Naive B cell (primary cell): ENCODE results near the gene IL6ST. TPM values are rescaled to one million over a fixed set of nuclear protein-coding genes. Genes with fewer than 3 reads are reported as not detected.
"Not testable (repeated sequence)": the region's sequence is repeated elsewhere in the genome, so short reads cannot be mapped to it uniquely, and the experiment has no call there.

ENCODE experiments used
- ATAC-seq, 2 donors: fragments of 150-1000 bp; cut with Tn5 transposase; 2 replicates each; pipeline ENCODE4 v1.10.0; 2021; ENCODE audit warnings: low read depth in 2 of 2, mild to moderate bottlenecking in 2 of 2, moderate library complexity in 2 of 2
- DNase-seq: peaks from one replicate; pipeline ENCODE4 v3.0.0; 2022
- H3K27ac Mint-ChIP-seq, 6 donors: one replicate each; pipeline ENCODE4 v1.8.0; 2020 to 2022; ENCODE audit warnings: mild to moderate bottlenecking in 6 of 6, mixed read lengths in 6 of 6, moderate library complexity in 5 of 6, inconsistent platforms in 2 of 6
- H3K27me3 Mint-ChIP-seq, 3 donors: one replicate each; pipeline ENCODE4 v1.8.0; 2021 to 2022; ENCODE audit warnings: mixed read lengths in 3 of 3, mild to moderate bottlenecking in 1 of 3
- H3K36me3 Mint-ChIP-seq, 2 donors: one replicate each; pipeline ENCODE4 v1.8.0; 2020 to 2022; ENCODE audit warnings: mixed read lengths in 2 of 2, inconsistent platforms in 1 of 2, mild to moderate bottlenecking in 1 of 2
- H3K4me1 Mint-ChIP-seq, 3 donors: one replicate each; pipeline ENCODE4 v1.8.0; 2020 to 2022; ENCODE audit warnings: mixed read lengths in 3 of 3, inconsistent platforms in 1 of 3, mild to moderate bottlenecking in 1 of 3, moderate library complexity in 1 of 3
- H3K4me3 Mint-ChIP-seq, 8 donors: one replicate each; pipeline ENCODE4 v1.8.0; 2020 to 2022; ENCODE audit warnings: mild to moderate bottlenecking in 8 of 8, mixed read lengths in 8 of 8, moderate library complexity in 8 of 8, inconsistent platforms in 2 of 8
- H3K9me3 Mint-ChIP-seq, 7 donors: one replicate each; pipeline ENCODE4 v1.8.0; 2020 to 2022; ENCODE audit warnings: mixed read lengths in 7 of 7, mild to moderate bottlenecking in 5 of 7, inconsistent platforms in 2 of 7, moderate library complexity in 1 of 7
- polyA plus RNA-seq, 6 donors: library from polyadenylated mRNA; unstranded; fragments of 300-500 nt; fragmentation: Illumina TruSeq; gene quantifications; one replicate each; pipeline ENCODE4 v1.2.3, GENCODE V29; 2021; ENCODE audit warnings: low read depth in 6 of 6

The IL6ST gene
- polyA plus RNA-seq, 6 donors from 2014 or later, result 3.2 to 19.8 (median 8.2) TPM

GRCh38 chr5:56000221-56000620, 5.5 kb upstream of the IL6ST start:
- Mint-ChIP-seq H3K9me3 (peaks cover 0 to 14% (median 2%) of the 10 kb centered on the region in 7 donors), H3K4me1 (peaks cover 8 to 10% (median 9%) of the 10 kb centered on the region in 3 donors), H3K27ac (peak overlapping the region in 1 of 6 donors; percentile 60)
- not testable (repeated sequence) for H3K36me3 Mint-ChIP-seq, ATAC-seq, DNase-seq, H3K4me3 Mint-ChIP-seq, H3K27me3 Mint-ChIP-seq

GRCh38 chr5:55998966-55999365, 4.2 kb upstream of the IL6ST start:
- ATAC-seq (no peak), DNase-seq (no peak)
- Mint-ChIP-seq H3K27me3 (no peaks in the 10 kb centered on the region), H3K36me3 (no peaks in the 10 kb centered on the region), H3K4me3 (no peak overlapping the region), H3K4me1 (peaks cover 9 to 15% (median 12%) of the 10 kb centered on the region in 3 donors), H3K9me3 (peaks cover 0 to 14% (median 2%) of the 10 kb centered on the region in 7 donors), H3K27ac (no peak overlapping the region)

- H3K9me3 Mint-ChIP-seq, result peaks cover 0 to 12% (median 2%) of the 10 kb centered on the region in 7 donors
- H3K27me3 Mint-ChIP-seq, result no peaks in the 10 kb centered on the region
- peaks cover 9 to 17% (median 14%) of the 10 kb centered on the region in 3 donors for H3K4me1 Mint-ChIP-seq
- no peak overlapping the region for H3K27ac Mint-ChIP-seq
- H3K4me3 Mint-ChIP-seq, result peak overlapping the region in 2 of 8 donors; percentile 4 to 70
- DNase-seq (no peak), ATAC-seq (no peak)
- no peaks in the 10 kb centered on the region for H3K36me3 Mint-ChIP-seq
Measured at GRCh38 chr5:55997742-55998351, 3.1 kb upstream of the IL6ST start.

- Mint-ChIP-seq H3K36me3 (peaks cover 4 to 7% of the 10 kb centered on the region in 2 donors), H3K27ac (peak overlapping the region; percentile 93 to 99 (median 96)), H3K4me3 (peak overlapping the region; percentile 89 to 100 (median 97)), H3K27me3 (no peaks in the 10 kb centered on the region), H3K9me3 (peaks cover 0 to 4% (median 0%) of the 10 kb centered on the region in 7 donors), H3K4me1 (peaks cover 22 to 34% (median 30%) of the 10 kb centered on the region in 3 donors)
- DNase-seq, result peak; percentile 95
- ATAC-seq, result peak; percentile 91 to 93
Measured at GRCh38 chr5:55994998-55995914, 493 bp upstream of the IL6ST start.

- peaks cover 22 to 47% (median 40%) of the 10 kb centered on the region in 3 donors for H3K4me1 Mint-ChIP-seq
- H3K36me3 Mint-ChIP-seq, result peaks cover 4 to 7% of the 10 kb centered on the region in 2 donors
- peak overlapping the region; percentile 89 to 100 (median 97) for H3K4me3 Mint-ChIP-seq
- H3K27me3 Mint-ChIP-seq, result no peaks in the 10 kb centered on the region
- ATAC-seq (no peak), DNase-seq (peak; percentile 43)
- peaks cover 0 to 4% (median 0%) of the 10 kb centered on the region in 7 donors for H3K9me3 Mint-ChIP-seq
- peak overlapping the region; percentile 93 to 98 (median 96) for H3K27ac Mint-ChIP-seq
Measured at GRCh38 chr5:55993731-55994494, 850 bp downstream of the IL6ST start.

GRCh38 chr5:55993013-55993412, 1.8 kb downstream of the IL6ST start:
- no peak for ATAC-seq
- Mint-ChIP-seq H3K4me3 (peak overlapping the region; percentile 9 to 99 (median 54)), H3K9me3 (peaks cover 0 to 4% (median 0%) of the 10 kb centered on the region in 7 donors), H3K27me3 (no peaks in the 10 kb centered on the region), H3K36me3 (peaks cover 4 to 7% of the 10 kb centered on the region in 2 donors), H3K27ac (peak overlapping the region in 2 of 6 donors; percentile 10 to 93), H3K4me1 (peaks cover 22 to 47% (median 44%) of the 10 kb centered on the region in 3 donors)
- DNase-seq, result no peak

GRCh38 chr5:55991768-55992486, 2.8 kb downstream of the IL6ST start:
- peak overlapping the region in 1 of 6 donors; percentile 4 for H3K27ac Mint-ChIP-seq
- ATAC-seq (no peak), DNase-seq (no peak)
- no peaks in the 10 kb centered on the region for H3K27me3 Mint-ChIP-seq
- peak overlapping the region in 1 of 8 donors; percentile 97 for H3K4me3 Mint-ChIP-seq
- peaks cover 22 to 57% (median 51%) of the 10 kb centered on the region in 3 donors for H3K4me1 Mint-ChIP-seq
- H3K36me3 Mint-ChIP-seq, result peaks cover 4 to 7% of the 10 kb centered on the region in 2 donors
- peaks cover 0 to 4% (median 0%) of the 10 kb centered on the region in 7 donors for H3K9me3 Mint-ChIP-seq

- H3K27ac Mint-ChIP-seq, ATAC-seq, H3K4me3 Mint-ChIP-seq, DNase-seq, H3K9me3 Mint-ChIP-seq, H3K27me3 Mint-ChIP-seq: not testable (repeated sequence)
- Mint-ChIP-seq H3K36me3 (peaks cover 4 to 13% of the 10 kb centered on the region in 2 donors), H3K4me1 (peaks cover 27 to 60% (median 59%) of the 10 kb centered on the region in 3 donors)
Measured at GRCh38 chr5:55990895-55991294, 3.9 kb downstream of the IL6ST start.

GRCh38 chr5:55989860-55990259, 4.9 kb downstream of the IL6ST start:
- Mint-ChIP-seq H3K27ac (no peak overlapping the region), H3K9me3 (peaks cover 0 to 4% (median 0%) of the 10 kb centered on the region in 7 donors), H3K4me1 (peaks cover 23 to 54% (median 54%) of the 10 kb centered on the region in 3 donors), H3K4me3 (no peak overlapping the region), H3K27me3 (no peaks in the 10 kb centered on the region), H3K36me3 (peaks cover 4 to 13% of the 10 kb centered on the region in 2 donors)
- ATAC-seq (no peak), DNase-seq (no peak)

GRCh38 chr5:55988979-55989638, 5.7 kb downstream of the IL6ST start:
- no peak for ATAC-seq
- Mint-ChIP-seq H3K4me1 (peaks cover 20 to 54% (median 54%) of the 10 kb centered on the region in 3 donors), H3K9me3 (peaks cover 0 to 4% (median 0%) of the 10 kb centered on the region in 7 donors), H3K36me3 (peaks cover 4 to 13% of the 10 kb centered on the region in 2 donors), H3K4me3 (no peak overlapping the region), H3K27ac (no peak overlapping the region), H3K27me3 (no peaks in the 10 kb centered on the region)
- DNase-seq, result no peak

- H3K27me3 Mint-ChIP-seq, H3K4me3 Mint-ChIP-seq, ATAC-seq, H3K9me3 Mint-ChIP-seq, DNase-seq, H3K27ac Mint-ChIP-seq: not testable (repeated sequence)
- H3K4me1 Mint-ChIP-seq, result peaks cover 18 to 56% (median 50%) of the 10 kb centered on the region in 3 donors
- peaks cover 4 to 13% of the 10 kb centered on the region in 2 donors for H3K36me3 Mint-ChIP-seq
Measured at GRCh38 chr5:55988428-55988827, 6.3 kb downstream of the IL6ST start.

GRCh38 chr5:55986931-55987330, 7.8 kb downstream of the IL6ST start:
- ATAC-seq (no peak), DNase-seq (no peak)
- Mint-ChIP-seq H3K9me3 (peaks cover 0 to 4% (median 0%) of the 10 kb centered on the region in 7 donors), H3K4me1 (peaks cover 11 to 45% (median 38%) of the 10 kb centered on the region in 3 donors), H3K4me3 (no peak overlapping the region), H3K27me3 (no peaks in the 10 kb centered on the region), H3K36me3 (peaks cover 4 to 13% of the 10 kb centered on the region in 2 donors), H3K27ac (peak overlapping the region in 1 of 6 donors; percentile 15)
